ENCODE results near the gene UPK3BL1.
"Not testable (repeated sequence)": the region's sequence is repeated elsewhere in the genome, so short reads cannot be mapped to it uniquely, and the experiment has no call there.

- TF ChIP-seq CTCF, POLR2A, POLR2AphosphoS5 (IDR thresholded peaks at IDR 0.05): not testable (repeated sequence)
These were observed 7.3 kb upstream of the UPK3BL1 start, which contains the start of gene SPDYE2B for GRCh38 chr7:102649924-102650323.
